ENCODE results near the gene PIGZ.

The PIGZ gene, protein sequence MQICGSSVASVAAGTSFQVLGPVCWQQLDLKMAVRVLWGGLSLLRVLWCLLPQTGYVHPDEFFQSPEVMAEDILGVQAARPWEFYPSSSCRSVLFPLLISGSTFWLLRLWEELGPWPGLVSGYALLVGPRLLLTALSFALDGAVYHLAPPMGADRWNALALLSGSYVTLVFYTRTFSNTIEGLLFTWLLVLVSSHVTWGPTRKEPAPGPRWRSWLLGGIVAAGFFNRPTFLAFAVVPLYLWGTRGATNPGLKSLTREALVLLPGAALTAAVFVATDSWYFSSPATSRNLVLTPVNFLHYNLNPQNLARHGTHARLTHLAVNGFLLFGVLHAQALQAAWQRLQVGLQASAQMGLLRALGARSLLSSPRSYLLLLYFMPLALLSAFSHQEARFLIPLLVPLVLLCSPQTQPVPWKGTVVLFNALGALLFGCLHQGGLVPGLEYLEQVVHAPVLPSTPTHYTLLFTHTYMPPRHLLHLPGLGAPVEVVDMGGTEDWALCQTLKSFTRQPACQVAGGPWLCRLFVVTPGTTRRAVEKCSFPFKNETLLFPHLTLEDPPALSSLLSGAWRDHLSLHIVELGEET

DNA sequence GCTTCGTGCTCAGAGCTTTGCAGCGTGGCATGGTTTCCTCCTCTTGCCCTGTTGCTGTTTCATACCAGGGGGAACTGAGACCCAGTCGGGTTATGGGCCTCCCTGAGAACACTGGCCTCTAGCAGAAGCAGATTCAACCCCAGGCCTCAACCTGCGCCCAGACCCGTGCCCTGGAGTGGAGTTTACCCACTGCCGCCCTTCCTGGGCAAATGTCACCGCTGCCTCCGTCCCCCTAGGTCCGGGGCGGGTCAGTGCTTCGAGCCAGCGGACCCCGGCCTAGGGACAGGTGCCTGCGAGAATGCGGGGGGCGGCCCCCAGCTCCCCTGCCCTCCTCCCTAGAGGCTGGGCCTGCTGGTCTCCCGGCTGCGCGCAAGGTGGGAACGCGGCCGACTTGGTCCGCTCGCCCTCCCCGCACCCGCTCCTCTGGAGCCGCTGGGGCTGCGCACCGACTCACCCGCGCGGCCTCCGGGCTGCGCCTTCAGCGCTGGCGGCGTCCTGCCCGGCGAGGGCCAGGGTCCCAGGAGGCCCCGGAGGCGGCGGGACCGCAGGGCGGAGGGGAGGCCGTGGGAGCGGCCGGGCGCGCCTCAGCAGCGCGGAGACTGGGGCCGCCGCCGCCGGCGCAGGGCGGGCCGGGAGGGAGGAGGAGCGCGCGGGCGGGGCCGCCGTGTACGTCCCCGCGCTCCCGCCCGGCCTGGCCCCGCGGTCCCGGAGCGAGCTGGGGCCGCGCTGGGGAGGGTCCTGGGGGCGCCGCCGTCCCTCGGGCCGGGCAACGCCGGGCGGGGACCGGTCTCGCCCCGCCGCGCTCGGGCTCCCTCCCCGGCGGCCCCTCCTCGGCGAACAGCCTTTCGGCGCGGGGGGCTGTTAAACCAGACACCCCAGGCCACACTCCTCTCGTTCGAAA is at the start of gene PIGZ:
TSS of gene PIGZ (minus strand) at position 601 of the 901 bp plus-strand sequence. CDS start 16,802 bp downstream, outside the sequence.
- H3K4me1 Mint-ChIP-seq, result peaks cover 22% of the 10 kb centered on the region
- CTCF ChIA-PET, result no interaction called here
- peak within 1 kb of the TSS; percentile 83 for H3K27ac Mint-ChIP-seq
- peak within 1 kb of the TSS; percentile 79 for H3K4me3 Mint-ChIP-seq
- peaks cover 45% of the 10 kb centered on the region for H3K27me3 Mint-ChIP-seq
- peak; percentile 55 for DNase-seq
- no peaks in the 10 kb centered on the region for H3K9me3 Mint-ChIP-seq
- H3K36me3 Mint-ChIP-seq, result peaks cover 9% of the 10 kb centered on the region

DNA sequence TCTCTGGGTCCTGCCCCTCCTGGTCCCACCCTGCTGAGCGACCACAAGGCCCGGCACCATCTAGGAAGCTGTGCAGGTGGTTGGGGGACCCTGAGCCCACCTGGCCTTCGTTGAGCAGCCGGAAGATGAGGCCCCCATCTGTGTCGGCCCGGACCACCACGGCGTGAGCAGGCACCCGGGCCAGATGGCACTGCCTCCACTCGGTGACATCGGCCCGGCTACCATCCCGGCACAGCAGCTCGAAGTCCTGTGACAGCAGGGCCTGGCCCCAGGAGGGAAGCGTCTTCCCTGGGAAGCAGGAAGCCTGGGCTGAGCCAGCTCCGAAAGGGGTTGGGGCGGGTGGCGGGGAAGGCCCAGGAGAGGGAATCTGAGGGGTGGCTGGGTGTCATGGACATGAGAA is 48.4 kb upstream of the PIGZ start:
- CTCF ChIA-PET, result interaction anchor here (0.9 to 1.5 kb wide), 2 partner anchors 12 to 15 kb away, joined by 3 to 4 read pairs; partner anchors contain the start of gene MELTF
- no peaks in the 10 kb centered on the region for H3K36me3 Mint-ChIP-seq
- peaks cover 24% of the 10 kb centered on the region for H3K27me3 Mint-ChIP-seq
- H3K9me3 Mint-ChIP-seq, result no peaks in the 10 kb centered on the region
- DNase-seq, result no peak
- H3K27ac Mint-ChIP-seq, result no peak overlapping the region
- H3K4me3 Mint-ChIP-seq, result no peak overlapping the region
- peaks cover under 1% of the 10 kb centered on the region for H3K4me1 Mint-ChIP-seq

DNA sequence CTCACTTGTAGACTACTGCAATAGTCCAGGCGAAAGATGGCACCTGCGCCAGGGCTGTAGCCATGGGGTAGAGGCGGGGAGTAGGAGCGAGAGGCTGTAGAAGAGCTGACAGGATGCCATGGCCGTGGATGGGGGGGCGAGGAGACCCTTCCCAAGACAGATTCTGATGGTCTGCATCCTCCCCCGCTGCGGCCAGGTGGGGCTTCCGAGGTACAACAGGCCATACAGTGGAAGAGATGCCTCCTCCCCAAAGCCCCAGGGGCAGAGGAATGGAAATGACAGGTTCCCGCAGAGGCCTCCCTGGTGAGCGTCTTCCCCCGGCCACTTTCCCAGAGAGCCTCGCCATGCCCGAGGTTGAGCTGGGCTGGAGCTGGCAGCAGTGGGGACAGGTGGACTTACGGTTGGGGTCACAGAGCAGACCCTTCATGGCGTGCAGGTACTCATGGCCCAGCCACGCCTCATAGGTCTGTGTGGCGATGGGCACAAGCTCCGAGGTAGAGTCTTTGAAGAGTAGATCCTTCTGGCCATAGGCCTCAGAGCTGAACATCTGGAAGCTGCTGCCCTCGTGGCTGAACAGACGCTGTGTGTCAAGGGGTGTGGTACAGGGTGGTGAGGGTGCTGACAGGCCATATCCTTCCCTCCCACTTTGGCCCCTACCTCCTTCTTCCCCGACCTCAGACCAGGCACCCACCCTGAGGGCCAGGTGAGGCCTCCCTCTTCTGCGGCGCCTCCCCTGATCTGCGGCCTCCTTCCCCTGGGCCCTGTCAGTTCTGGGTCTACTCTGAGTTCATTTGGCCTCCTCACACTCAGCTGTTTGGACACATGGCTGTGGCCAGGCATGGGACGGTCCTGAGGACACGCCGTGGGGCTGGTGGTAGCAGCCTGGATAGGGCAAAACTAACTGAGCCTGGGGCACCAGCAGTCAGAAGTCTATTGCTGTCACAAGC is 47.4 kb upstream of the PIGZ start:
- Mint-ChIP-seq H3K27ac (no peak overlapping the region), H3K27me3 (peaks cover 14% of the 10 kb centered on the region), H3K4me1 (no peaks in the 10 kb centered on the region), H3K36me3 (no peaks in the 10 kb centered on the region), H3K4me3 (no peak overlapping the region), H3K9me3 (no peaks in the 10 kb centered on the region)
- CTCF ChIA-PET, result interaction anchor here (0.9 to 1.5 kb wide), 2 partner anchors 13 to 16 kb away, joined by 3 to 4 read pairs; partner anchors contain the start of gene MELTF
- DNase-seq, result no peak

DNA sequence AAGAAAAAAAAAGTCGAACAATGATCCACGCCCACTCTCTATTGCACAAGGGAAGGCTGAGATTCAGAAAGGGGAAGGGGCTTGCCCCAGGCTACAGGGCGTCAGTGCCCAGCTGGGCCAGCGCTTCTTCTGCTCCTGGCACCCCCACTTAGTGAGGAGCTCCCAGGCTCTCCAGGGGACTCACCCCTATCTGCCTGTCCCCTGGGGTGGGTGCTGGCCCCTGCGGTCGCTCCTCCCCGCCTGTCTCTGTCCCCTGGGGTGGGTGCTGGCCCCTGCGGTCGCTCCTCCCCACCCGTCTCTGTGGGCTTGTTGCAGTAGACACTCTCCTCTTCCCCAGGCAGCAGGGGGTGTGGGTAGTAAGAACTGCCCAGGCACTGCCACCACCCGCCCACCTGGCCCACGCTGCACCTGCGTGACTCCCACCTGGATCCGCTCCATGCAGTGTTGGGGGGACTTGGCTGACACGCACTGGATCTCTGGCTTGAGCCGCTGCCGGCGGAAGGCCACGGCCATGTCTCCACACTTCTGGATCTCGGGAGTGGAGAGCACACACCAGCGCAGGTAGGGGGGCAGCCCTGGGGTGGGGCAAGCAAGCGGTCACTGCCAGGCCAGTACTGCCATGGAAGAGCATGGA is 46.4 kb upstream of the PIGZ start:
- peaks cover 12% of the 10 kb centered on the region for H3K27me3 Mint-ChIP-seq
- H3K27ac Mint-ChIP-seq, result no peak overlapping the region
- CTCF ChIA-PET, result no interaction called here
- no peaks in the 10 kb centered on the region for H3K9me3 Mint-ChIP-seq
- no peak overlapping the region for H3K4me3 Mint-ChIP-seq
- DNase-seq, result no peak
- H3K36me3 Mint-ChIP-seq, result no peaks in the 10 kb centered on the region
- no peaks in the 10 kb centered on the region for H3K4me1 Mint-ChIP-seq

DNA sequence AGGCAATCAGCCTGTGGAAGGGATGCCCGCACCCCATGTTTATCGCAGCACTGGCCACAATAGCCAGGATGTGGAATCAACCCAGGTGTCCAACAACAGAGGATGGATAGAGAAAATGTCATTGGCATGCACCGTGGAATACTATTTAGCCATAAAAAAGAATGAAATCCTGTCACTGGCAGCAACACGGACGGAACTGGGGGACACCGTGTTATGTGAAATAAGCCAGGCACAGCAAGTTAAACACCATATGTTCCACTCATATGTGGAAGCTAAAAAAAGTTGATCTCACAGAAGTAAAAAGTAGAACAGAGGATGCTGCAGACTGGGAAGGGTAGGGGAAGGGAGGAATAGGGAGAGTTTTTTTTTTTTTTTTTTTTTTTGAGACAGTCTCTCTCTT is 45.4 kb upstream of the PIGZ start:
- Mint-ChIP-seq H3K36me3 (no peaks in the 10 kb centered on the region), H3K9me3 (no peaks in the 10 kb centered on the region), H3K4me1 (no peaks in the 10 kb centered on the region), H3K4me3 (no peak overlapping the region), H3K27me3 (peaks cover 4% of the 10 kb centered on the region), H3K27ac (no peak overlapping the region)
- CTCF ChIA-PET, result no interaction called here
- DNase-seq, result no peak

DNA sequence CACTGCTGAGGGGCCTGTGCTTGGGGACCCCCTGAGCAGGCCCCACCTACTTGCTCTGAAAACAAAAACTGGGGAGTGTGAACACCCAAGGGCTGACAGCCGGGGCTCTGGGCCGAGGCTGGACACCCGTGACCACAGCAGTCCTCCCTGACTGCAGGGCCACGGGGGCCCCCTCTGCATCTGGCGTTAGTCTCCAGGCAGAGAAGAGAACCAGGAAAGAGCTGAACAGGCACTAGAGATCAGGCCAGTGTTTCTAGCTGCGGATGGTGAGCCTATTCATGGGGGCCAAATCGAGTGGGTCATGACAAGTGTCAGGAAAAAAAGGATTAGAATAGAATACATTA is 43.9 kb upstream of the PIGZ start:
- CTCF ChIA-PET, result no interaction called here
- DNase-seq, result no peak
- Mint-ChIP-seq H3K36me3 (no peaks in the 10 kb centered on the region), H3K27ac (no peak overlapping the region), H3K9me3 (no peaks in the 10 kb centered on the region), H3K4me1 (no peaks in the 10 kb centered on the region), H3K4me3 (no peak overlapping the region), H3K27me3 (peaks cover 3% of the 10 kb centered on the region)

DNA sequence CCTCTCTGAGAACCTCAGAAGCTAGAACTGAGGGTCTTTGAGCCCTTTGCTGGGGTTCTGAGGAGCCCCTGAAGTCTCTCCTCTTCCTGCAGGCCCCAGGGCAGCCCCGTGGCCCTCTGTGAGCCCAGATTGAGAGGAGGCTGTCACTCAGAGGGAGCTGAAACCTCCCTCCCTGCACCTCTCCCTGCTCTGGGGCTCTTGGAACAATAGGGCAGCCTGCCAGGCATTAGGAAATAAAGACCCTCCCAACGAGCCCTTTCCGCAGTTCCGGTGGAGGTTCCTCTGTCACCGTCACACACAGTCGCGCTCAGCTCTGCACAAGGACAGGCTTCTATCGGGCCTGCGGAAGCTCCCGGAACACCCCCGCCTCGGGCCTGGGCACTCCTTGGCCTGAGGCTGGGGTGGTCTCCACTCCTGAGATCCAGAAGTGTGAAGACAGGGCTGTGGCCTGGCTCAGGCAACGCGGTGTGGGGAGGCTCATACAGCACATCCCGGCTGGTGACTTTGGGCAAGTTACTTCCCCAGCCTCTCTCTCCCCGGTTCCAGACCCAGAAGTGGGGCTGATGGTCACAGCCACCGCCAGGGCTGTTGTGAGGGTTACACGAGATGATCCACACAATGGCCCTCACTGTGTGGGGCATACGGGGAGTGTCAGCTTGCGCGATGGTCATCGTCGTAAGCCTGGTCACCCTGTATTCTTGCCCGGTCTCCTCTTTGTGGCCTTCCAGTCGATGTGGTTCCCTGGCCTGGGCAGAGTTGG is 43.3 kb upstream of the PIGZ start:
- Mint-ChIP-seq H3K9me3 (no peaks in the 10 kb centered on the region), H3K4me3 (no peak overlapping the region), H3K4me1 (no peaks in the 10 kb centered on the region), H3K27me3 (peaks cover 3% of the 10 kb centered on the region), H3K36me3 (no peaks in the 10 kb centered on the region), H3K27ac (no peak overlapping the region)
- no peak for DNase-seq
- CTCF ChIA-PET, result no interaction called here

DNA sequence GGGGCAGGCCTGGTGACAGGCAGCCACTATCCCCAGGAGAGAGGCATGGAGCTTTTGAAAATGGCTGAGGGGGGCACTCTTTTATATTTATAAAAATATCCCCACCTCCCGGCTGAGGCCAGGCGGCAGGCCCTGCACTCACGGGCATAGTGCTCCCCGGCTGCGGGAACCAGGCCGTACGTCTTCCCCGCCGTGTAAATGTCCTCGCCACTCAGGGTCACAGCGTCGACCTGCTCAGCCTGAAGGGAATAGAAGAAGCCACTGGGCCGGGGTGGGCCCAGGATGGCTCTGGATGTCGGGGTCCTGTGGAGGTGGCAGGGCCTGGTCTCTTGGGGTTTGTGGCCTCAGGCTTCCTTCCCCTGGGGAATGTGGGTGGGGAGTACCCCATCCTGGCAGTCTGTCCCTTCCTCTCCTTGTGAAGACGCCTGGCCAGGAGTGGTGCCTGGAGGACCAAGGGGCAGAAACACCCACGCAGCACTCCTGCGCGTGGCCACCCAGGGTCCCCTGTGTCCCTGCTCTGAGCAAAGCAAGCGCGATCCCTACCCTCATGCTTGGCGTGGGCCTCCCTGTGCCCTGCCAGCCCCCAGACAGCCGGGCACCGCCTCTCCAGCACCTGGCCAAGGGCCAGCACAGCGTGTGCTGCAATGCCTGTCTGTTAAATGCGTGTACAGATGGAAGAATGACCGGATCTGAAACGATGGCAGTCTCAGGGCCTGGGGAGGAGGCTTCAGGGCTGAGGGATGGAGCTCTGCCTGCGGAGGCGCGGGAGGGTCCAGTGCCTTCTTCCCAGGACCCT is 42.1 kb upstream of the PIGZ start:
- H3K36me3 Mint-ChIP-seq, result no peaks in the 10 kb centered on the region
- no peaks in the 10 kb centered on the region for H3K4me1 Mint-ChIP-seq
- no peak overlapping the region for H3K4me3 Mint-ChIP-seq
- DNase-seq, result no peak
- no peaks in the 10 kb centered on the region for H3K9me3 Mint-ChIP-seq
- H3K27me3 Mint-ChIP-seq, result peaks cover 3% of the 10 kb centered on the region
- no peak overlapping the region for H3K27ac Mint-ChIP-seq
- CTCF ChIA-PET, result no interaction called here

DNA sequence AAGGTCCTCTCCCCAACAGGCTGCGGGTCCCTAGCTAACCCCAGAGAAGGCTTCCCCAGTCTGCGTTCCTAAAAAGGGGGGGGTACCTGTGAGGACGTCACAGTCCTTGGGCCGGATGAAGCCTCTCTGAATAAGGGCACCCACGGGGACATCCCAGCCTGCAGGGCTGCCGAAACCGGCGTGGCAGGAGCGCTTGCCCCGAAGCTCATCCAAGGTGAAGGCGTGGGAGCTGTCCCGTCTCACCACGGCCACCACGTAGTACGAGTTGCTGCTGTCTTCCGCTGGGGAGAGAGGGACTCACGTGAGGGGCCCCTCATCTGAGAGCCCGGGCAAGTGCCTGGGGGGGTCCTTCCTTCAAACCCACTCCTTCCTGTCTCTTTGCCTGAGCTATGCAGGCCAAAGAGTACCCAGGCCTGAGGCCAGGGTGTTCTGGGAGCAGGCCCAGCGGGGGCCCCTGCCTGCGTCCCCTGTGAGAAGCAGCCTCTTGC is 40.9 kb upstream of the PIGZ start:
- H3K36me3 Mint-ChIP-seq, result peaks cover 2% of the 10 kb centered on the region
- H3K27me3 Mint-ChIP-seq, result peaks cover 3% of the 10 kb centered on the region
- no peaks in the 10 kb centered on the region for H3K9me3 Mint-ChIP-seq
- CTCF ChIA-PET, result interaction anchor here (0.8 kb wide), 1 partner anchor 178 kb away, joined by 3 read pairs; no protein-coding TSS in a partner anchor
- H3K4me1 Mint-ChIP-seq, result peaks cover 6% of the 10 kb centered on the region
- no peak for DNase-seq
- no peak overlapping the region for H3K4me3 Mint-ChIP-seq
- H3K27ac Mint-ChIP-seq, result no peak overlapping the region

DNA sequence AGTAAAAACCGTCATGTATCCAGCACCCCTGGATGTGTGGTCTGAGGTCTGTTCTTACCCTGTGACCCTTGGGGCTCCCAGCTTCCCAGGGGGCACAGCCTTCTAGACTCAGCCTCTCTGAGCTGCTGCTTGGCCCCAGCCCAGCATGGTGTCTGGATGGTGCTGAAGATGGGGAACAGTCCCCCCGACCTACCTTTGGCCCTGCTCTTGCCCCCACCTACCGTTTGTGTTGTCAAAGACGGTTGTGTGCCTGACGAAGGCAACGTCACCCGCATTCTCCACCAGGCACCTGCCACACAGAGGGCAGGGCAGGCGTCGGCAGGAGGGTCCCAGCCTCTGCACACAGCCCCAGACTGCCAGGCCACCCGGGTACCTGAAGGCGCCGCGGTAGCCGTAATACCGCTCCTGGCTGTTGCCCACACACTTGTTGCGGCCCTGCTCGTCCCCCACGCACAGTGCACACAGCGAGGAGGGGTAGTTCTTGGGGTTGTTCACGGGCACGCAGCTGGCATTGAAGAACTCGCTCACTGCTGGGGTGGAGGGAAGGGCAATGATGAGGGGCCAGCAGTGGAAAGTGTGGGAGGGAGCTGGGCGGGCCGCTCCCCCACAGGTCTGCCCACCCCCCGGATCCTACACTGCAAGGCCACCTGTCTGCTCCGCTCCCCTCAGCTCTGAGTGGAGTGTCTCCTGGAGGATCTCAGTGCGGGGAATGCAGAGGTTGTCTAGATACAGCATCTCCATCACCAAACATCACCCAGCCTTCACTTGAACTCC is 40.0 kb upstream of the PIGZ start:
- Mint-ChIP-seq H3K4me3 (no peak overlapping the region), H3K36me3 (peaks cover 4% of the 10 kb centered on the region), H3K9me3 (no peaks in the 10 kb centered on the region), H3K27ac (no peak overlapping the region), H3K27me3 (peaks cover 3% of the 10 kb centered on the region), H3K4me1 (peaks cover 14% of the 10 kb centered on the region)
- DNase-seq, result no peak
- CTCF ChIA-PET, result no interaction called here

DNA sequence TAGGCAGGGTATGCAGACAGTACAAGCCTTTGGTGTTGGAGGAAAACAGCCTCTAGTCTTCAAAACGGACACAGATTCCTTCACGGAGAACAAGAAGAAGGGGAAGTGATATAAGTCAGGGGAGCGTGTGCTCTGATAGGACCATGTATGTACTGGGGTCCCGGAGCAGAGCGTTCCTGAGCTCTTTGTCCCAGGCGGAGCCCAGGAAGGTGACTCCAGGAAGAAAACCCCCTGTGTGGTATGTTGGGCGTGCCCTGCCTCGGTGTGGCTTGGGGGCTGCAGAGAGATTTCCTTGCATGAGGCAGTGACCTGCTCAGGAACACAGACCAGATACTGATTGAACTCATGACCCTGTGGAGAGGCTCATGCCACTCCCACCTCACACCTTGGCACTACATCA is 39.3 kb upstream of the PIGZ start:
- CTCF ChIA-PET, result no interaction called here
- H3K36me3 Mint-ChIP-seq, result peaks cover 4% of the 10 kb centered on the region
- H3K4me3 Mint-ChIP-seq, result no peak overlapping the region
- H3K27me3 Mint-ChIP-seq, result peaks cover 7% of the 10 kb centered on the region
- no peak overlapping the region for H3K27ac Mint-ChIP-seq
- no peak for DNase-seq
- peaks cover 15% of the 10 kb centered on the region for H3K4me1 Mint-ChIP-seq
- H3K9me3 Mint-ChIP-seq, result no peaks in the 10 kb centered on the region
